ENCODE measurements around the gene MCTP1. TPM values are rescaled to one million over a fixed set of nuclear protein-coding genes. Genes with fewer than 3 reads are reported as not detected.

Gene MCTP1
- total and polyA plus RNA-seq, 9 of the 15 experiments (the other 6 are each of a cell fraction or from before 2014, with no cell fraction given) = 0.04 to 0.93 (median 0.06) TPM; not detected in 4

- no peaks in the 10 kb centered on the region for H3K4me1 ChIP-seq (replicated peaks in 1 of 2; ENCODE audit: control insufficient read depth in 2 of 2, insufficient read depth in 2 of 2, low read length in 2 of 2)
- no peak for DNase-seq (ENCODE audit: extremely low read depth in 1 of 4, low spot score in 3 of 4)
- 0% methylated on average over 1 of the region's 1 CpG for WGBS (ENCODE audit: insufficient coverage, low coverage, missing lambda C conversion rate)
- POLR2A ChIA-PET = no interaction called here
- no peaks in the 10 kb centered on the region for H3K79me2 ChIP-seq (ENCODE audit: control insufficient read depth, insufficient read depth, low read length)
- TF ChIP-seq JUNB (CRISPR knock-in tag; conservative IDR thresholded peaks at IDR 0.05) (no peak), NFIX (CRISPR knock-in tag; IDR thresholded peaks at IDR 0.05; ENCODE audit: low read depth) (peak; percentile 9; the same call in 1 of the 2 replicates), POLR2H (tag; IDR thresholded peaks at IDR 0.05; ENCODE audit: low read depth) (no peak), E4F1 (CRISPR knock-in tag; IDR thresholded peaks at IDR 0.05; ENCODE audit: borderline replicate concordance) (no peak), NFIC (IDR thresholded peaks at IDR 0.05) (peak; percentile 46)
- intact Hi-C loops (cut with micrococcal nuclease) (no loop called here), in situ Hi-C loops (cut with MboI) (no loop called here)
- H3K9ac ChIP-seq (ENCODE audit: insufficient read depth in 1 of 2, low read depth in 2 of 2, low read length in 2 of 2) = no peak overlapping the region
- H3K36me3 ChIP-seq (ENCODE audit: control insufficient read depth, insufficient read depth, low read length) = no peaks in the 10 kb centered on the region
- FAIRE-seq = no peak
- H3K27ac ChIP-seq (ENCODE audit: extremely low read depth, low read depth, low read length) = no peak overlapping the region
- no peak overlapping the region for H3K4me3 ChIP-seq
- no peaks in the 10 kb centered on the region for H4K20me1 ChIP-seq (replicated peaks; ENCODE audit: control insufficient read depth, insufficient read depth, low read length)
- no peak for ATAC-seq
- H3K4me2 ChIP-seq (ENCODE audit: insufficient read depth, low read length) = no peak overlapping the region
- CTCF ChIA-PET (ENCODE audit: low intra/inter-chr PET ratio) = no interaction called here
- H3K9me3 ChIP-seq (replicated peaks; ENCODE audit: control insufficient read depth, insufficient read depth, low read depth, low read length) = no peaks in the 10 kb centered on the region
- H2AFZ ChIP-seq (ENCODE audit: low read depth, low read length) = no peak overlapping the region
- no peaks in the 10 kb centered on the region for H3K27me3 ChIP-seq (ENCODE audit: control insufficient read depth in 2 of 2, insufficient read depth in 2 of 2, low read length in 2 of 2)
- H3K9me1 ChIP-seq (ENCODE audit: control insufficient read depth, insufficient read depth, low read length) = peaks cover 3% of the 10 kb centered on the region
- no TSS peak for BruUV-seq (replicated peaks)
Observed at GRCh38 chr5:95220381-95220780, 64.5 kb downstream of the MCTP1 start.
